ENCODE measurements around the gene MTNR1B.

- TF ChIP-seq ATF3 (CRISPR knock-in tag; IDR thresholded peaks at IDR 0.05), result no peak
- TF ChIP-seq CTCF (CRISPR knock-in tag; IDR thresholded peaks at IDR 0.05), result no peak
- TF ChIP-seq SMYD3 (CRISPR knock-in tag; IDR thresholded peaks at IDR 0.05), result no peak
- TF ChIP-seq SUZ12 (IDR thresholded peaks at IDR 0.05; ENCODE audit: low read depth, low read length), result no peak
- TF ChIP-seq ZNF567 (CRISPR knock-in tag; IDR thresholded peaks at IDR 0.05; ENCODE audit: borderline replicate concordance), result no peak
- TF ChIP-seq SOX6 (IDR thresholded peaks at IDR 0.05), result no peak
- TF ChIP-seq SOX6 (CRISPR knock-in tag; IDR thresholded peaks at IDR 0.05), result no peak
- TF ChIP-seq MAFG (CRISPR knock-in tag; IDR thresholded peaks at IDR 0.05), result no peak
- no peak for TF ChIP-seq HNRNPL (IDR thresholded peaks at IDR 0.05; ENCODE audit: low read depth, low read length)
- no peak for TF ChIP-seq KDM5A (IDR thresholded peaks at IDR 0.05; ENCODE audit: borderline replicate concordance, low read length)
- TF ChIP-seq ZNF460 (CRISPR knock-in tag; IDR thresholded peaks at IDR 0.05; ENCODE audit: borderline replicate concordance), result no peak
- TF ChIP-seq HOXA9 (CRISPR knock-in tag; IDR thresholded peaks at IDR 0.05; ENCODE audit: borderline replicate concordance), result no peak
- TF ChIP-seq ZNF256 (CRISPR knock-in tag; conservative IDR thresholded peaks at IDR 0.05), result no peak
- TF ChIP-seq HDAC6 (IDR thresholded peaks at IDR 0.05; ENCODE audit: low read depth, low read length), result no peak
- TF ChIP-seq ZNF3 (CRISPR knock-in tag; IDR thresholded peaks at IDR 0.05), result no peak
Measured at GRCh38 chr11:92979176-92979575, 9.7 kb downstream of the MTNR1B start.
